Immature natural killer cell (primary cell): ENCODE measurements around the gene DNAH14. TPM values are rescaled to one million over a fixed set of nuclear protein-coding genes. Genes with fewer than 3 reads are reported as not detected.
"Not testable (repeated sequence)": the region's sequence is repeated elsewhere in the genome, so short reads cannot be mapped to it uniquely, and the experiment has no call there.

Experiments
- DNase-seq, 3 donors: peaks; one replicate each; pipeline ENCODE4 v3.0.0; 2022; ENCODE audit warnings: mixed read lengths in 1 of 3
- H3K27ac Mint-ChIP-seq, 6 donors: one replicate each; pipeline ENCODE4 v1.8.0; 2020; ENCODE audit warnings: mixed read lengths in 6 of 6, mild to moderate bottlenecking in 5 of 6, inconsistent platforms in 4 of 6, moderate library complexity in 3 of 6
- H3K27me3 Mint-ChIP-seq, 3 donors: one replicate each; pipeline ENCODE4 v1.8.0; 2020 to 2021; ENCODE audit warnings: low read depth in 3 of 3, mild to moderate bottlenecking in 3 of 3, mixed read lengths in 3 of 3, moderate library complexity in 3 of 3, inconsistent platforms in 1 of 3
- H3K36me3 Mint-ChIP-seq, 3 donors: one replicate each; pipeline ENCODE4 v1.8.0; 2020; ENCODE audit warnings: mixed read lengths in 3 of 3, inconsistent platforms in 2 of 3, mild to moderate bottlenecking in 2 of 3
- H3K4me1 Mint-ChIP-seq, 2 donors: one replicate each; pipeline ENCODE4 v1.8.0; 2020; ENCODE audit warnings: inconsistent platforms in 2 of 2, mild to moderate bottlenecking in 2 of 2, mixed read lengths in 2 of 2, moderate library complexity in 1 of 2
- H3K4me3 Mint-ChIP-seq, 5 donors: one replicate each; pipeline ENCODE4 v1.8.0; 2020; ENCODE audit warnings: mild to moderate bottlenecking in 5 of 5, mixed read lengths in 5 of 5, inconsistent platforms in 3 of 5, moderate library complexity in 3 of 5
- H3K9me3 Mint-ChIP-seq, 6 donors: one replicate each; pipeline ENCODE4 v1.8.0; 2020; ENCODE audit warnings: mild to moderate bottlenecking in 6 of 6, mixed read lengths in 6 of 6, inconsistent platforms in 4 of 6, moderate library complexity in 3 of 6
- polyA plus RNA-seq, 3 donors: library from polyadenylated mRNA; unstranded; fragments of 300-500 nt; fragmentation: Illumina TruSeq; gene quantifications; one replicate each; pipeline ENCODE4 v1.2.3, GENCODE V29; 2021

DNAH14 gene
- polyA plus RNA-seq, 3 donors from 2014 or later: 0.14 to 2.3 (median 1.4) TPM

DNA sequence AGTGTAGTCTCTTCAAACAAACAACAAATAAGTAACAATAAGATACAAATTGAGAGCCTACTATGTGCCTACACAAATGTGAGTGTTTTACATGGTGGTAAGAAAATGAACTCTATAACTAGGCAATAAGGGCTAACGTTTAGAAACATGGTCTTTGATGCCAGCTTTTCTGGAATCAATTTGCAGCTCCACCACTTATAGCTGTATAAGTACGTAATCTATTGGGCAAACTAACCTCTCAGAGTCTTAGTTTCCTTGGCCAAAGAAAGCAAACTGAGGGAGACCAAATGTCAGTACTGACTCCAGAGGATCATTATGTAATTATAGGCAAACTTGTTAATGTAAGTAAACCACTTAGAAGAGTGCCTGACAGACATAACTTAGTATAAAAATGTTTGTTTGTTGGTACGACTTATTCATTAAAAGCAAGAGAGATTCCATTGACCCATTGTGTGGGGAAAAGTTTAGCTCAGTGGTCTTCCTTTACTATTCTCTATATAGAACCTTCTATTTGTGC is 438.6 kb downstream of the DNAH14 start:
- H3K36me3 Mint-ChIP-seq: no peaks in the 10 kb centered on the region
- DNase-seq: no peak

DNA sequence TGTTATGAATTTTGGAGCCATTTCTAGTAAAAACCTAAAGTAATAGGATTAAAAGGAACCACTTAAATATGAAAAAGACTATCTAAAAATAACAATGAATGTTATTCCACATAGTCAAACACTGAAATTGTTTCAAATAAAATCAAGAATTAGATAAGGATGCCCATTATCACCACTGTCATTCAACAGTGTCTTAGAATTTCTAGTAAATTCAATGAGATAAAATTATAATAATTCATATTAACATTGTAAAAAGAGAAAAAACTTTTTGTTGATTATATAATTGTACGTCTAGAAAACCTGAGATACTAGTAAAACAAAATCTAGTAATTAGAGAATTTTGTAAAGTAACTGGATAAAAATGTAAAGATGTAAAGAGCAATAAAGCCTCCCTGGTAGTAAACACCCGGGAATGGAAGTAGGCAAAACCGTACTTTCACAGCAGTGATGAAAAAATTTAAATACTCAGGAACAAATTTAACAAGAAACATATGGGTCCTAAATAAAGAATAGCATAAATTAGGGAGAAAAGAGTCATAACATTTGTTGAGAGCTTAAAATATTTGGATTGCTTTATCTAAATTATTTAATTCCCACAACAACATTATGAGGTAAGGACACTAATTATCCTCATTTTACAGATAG is 442.0 kb downstream of the DNAH14 start:
- Mint-ChIP-seq H3K36me3 (no peaks in the 10 kb centered on the region), H3K4me3 (no peak overlapping the region), H3K27me3 (peaks cover 0 to 6% (median 1%) of the 10 kb centered on the region in 3 donors), H3K4me1 (no peaks in the 10 kb centered on the region), H3K27ac (no peak overlapping the region), H3K9me3 (no peaks in the 10 kb centered on the region)
- no peak for DNase-seq

More for the DNA sequence above, 438.6 kb downstream of the DNAH14 start:
- no peaks in the 10 kb centered on the region for H3K9me3 Mint-ChIP-seq
- H3K4me3 Mint-ChIP-seq: no peak overlapping the region
- H3K27me3 Mint-ChIP-seq: peaks cover 0 to 6% (median 1%) of the 10 kb centered on the region in 3 donors
- no peak overlapping the region for H3K27ac Mint-ChIP-seq
- no peaks in the 10 kb centered on the region for H3K4me1 Mint-ChIP-seq

- no peak for DNase-seq
- Mint-ChIP-seq H3K27me3 (peaks cover 0 to 5% (median 1%) of the 10 kb centered on the region in 3 donors), H3K9me3 (no peaks in the 10 kb centered on the region), H3K4me3 (no peak overlapping the region), H3K27ac (peak overlapping the region in 1 of 6 donors; percentile 49), H3K4me1 (no peaks in the 10 kb centered on the region), H3K36me3 (no peaks in the 10 kb centered on the region)
Measured at GRCh38 chr1:225373155-225373554, 443.7 kb downstream of the DNAH14 start.

- H3K9me3 Mint-ChIP-seq: no peaks in the 10 kb centered on the region
- no peak overlapping the region for H3K4me3 Mint-ChIP-seq
- H3K27me3 Mint-ChIP-seq: peaks cover 0 to 5% (median 1%) of the 10 kb centered on the region in 3 donors
- H3K36me3 Mint-ChIP-seq: peaks cover 0 to 3% (median 0%) of the 10 kb centered on the region in 3 donors
- H3K4me1 Mint-ChIP-seq: peaks cover 1% of the 10 kb centered on the region in 2 donors
- DNase-seq: no peak
- H3K27ac Mint-ChIP-seq: no peak overlapping the region
Measured at GRCh38 chr1:225374996-225375395, 445.5 kb downstream of the DNAH14 start.

DNA sequence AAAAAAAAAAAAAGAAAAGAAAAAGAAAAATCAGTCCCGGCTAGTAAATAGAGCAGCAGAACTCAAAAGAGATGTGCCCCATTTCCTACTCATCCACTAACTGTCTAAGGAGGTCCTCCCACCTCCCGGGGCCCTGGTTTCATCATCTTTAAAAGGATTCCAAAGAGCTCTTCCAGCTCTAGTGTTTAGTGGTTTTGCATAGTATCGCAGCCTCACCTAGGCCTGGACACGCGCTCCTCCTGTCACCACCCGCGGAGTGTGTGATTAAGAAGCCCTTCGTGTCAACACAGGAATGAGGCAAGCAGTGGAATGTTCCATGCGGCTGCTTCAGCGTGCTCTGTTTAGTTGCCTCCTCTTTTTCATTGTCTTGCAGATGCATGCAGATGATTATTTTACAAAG is 449.4 kb downstream of the DNAH14 start:
- H3K27me3 Mint-ChIP-seq: no peaks in the 10 kb centered on the region
- H3K36me3 Mint-ChIP-seq: peaks cover 6 to 21% (median 7%) of the 10 kb centered on the region in 3 donors
- H3K27ac Mint-ChIP-seq: no peak overlapping the region
- H3K4me1 Mint-ChIP-seq: peaks cover 2 to 4% of the 10 kb centered on the region in 2 donors
- H3K4me3 Mint-ChIP-seq: no peak overlapping the region
- DNase-seq: no peak
- no peaks in the 10 kb centered on the region for H3K9me3 Mint-ChIP-seq

GRCh38 chr1:225380691-225381090 is 451.2 kb downstream of the DNAH14 start:
- DNase-seq: no peak
- Mint-ChIP-seq H3K9me3 (no peaks in the 10 kb centered on the region), H3K27me3 (no peaks in the 10 kb centered on the region), H3K36me3 (peaks cover 11 to 27% (median 14%) of the 10 kb centered on the region in 3 donors), H3K27ac (no peak overlapping the region), H3K4me3 (no peak overlapping the region), H3K4me1 (peaks cover 2 to 4% of the 10 kb centered on the region in 2 donors)

DNA sequence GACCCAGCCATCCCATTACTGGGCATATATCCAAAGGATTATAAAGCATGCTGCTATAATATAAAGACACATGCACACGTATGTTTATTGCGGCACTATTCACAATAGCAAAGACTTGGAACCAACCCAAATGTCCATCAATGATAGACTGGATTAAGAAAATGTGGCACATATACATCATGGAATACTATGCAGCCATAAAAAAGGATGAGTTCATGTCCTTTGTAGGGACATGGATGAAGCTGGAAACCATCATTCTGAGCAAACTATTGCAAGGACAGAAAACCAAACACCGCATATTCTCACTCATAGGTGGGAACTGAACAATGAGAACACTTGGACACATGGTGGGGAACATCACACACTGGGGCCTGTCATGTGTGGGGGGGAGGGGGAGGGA is 457.4 kb downstream of the DNAH14 start:
- not testable (repeated sequence) for H3K4me3 Mint-ChIP-seq, H3K27ac Mint-ChIP-seq, H3K9me3 Mint-ChIP-seq, DNase-seq, H3K4me1 Mint-ChIP-seq, H3K27me3 Mint-ChIP-seq
- H3K36me3 Mint-ChIP-seq: peaks cover 11 to 37% (median 23%) of the 10 kb centered on the region in 3 donors

GRCh38 chr1:225388372-225388771 is 458.9 kb downstream of the DNAH14 start:
- no peaks in the 10 kb centered on the region for H3K9me3 Mint-ChIP-seq
- DNase-seq: no peak
- peaks cover 0 to 2% (median 1%) of the 10 kb centered on the region in 3 donors for H3K27me3 Mint-ChIP-seq
- H3K4me3 Mint-ChIP-seq: no peak overlapping the region
- no peaks in the 10 kb centered on the region for H3K4me1 Mint-ChIP-seq
- H3K27ac Mint-ChIP-seq: no peak overlapping the region
- H3K36me3 Mint-ChIP-seq: peaks cover 12 to 31% (median 24%) of the 10 kb centered on the region in 3 donors

GRCh38 chr1:225389843-225390242 is 460.4 kb downstream of the DNAH14 start:
- Mint-ChIP-seq H3K27ac (no peak overlapping the region), H3K9me3 (no peaks in the 10 kb centered on the region), H3K4me1 (no peaks in the 10 kb centered on the region), H3K4me3 (no peak overlapping the region), H3K36me3 (peaks cover 4 to 21% (median 16%) of the 10 kb centered on the region in 3 donors), H3K27me3 (peaks cover 0 to 3% (median 2%) of the 10 kb centered on the region in 3 donors)
- DNase-seq: no peak

DNA sequence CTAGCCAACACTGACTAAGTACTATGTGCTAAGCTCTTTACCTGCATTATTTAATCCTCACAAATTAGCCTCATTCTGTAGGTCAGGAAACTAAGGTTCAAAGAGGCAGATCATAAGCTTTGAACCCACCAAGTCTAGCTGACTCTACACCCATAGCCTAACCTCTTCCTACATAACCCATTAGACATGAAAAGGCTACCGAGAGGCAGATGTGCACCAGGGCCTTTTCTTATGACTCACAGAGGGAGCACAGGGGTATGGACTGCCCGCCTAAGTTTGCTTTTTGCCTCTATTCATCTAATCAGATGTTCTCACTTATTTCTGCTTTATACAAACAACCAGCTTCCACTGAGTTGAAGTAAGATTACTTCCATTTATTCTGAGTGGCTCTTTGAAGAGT is 466.9 kb downstream of the DNAH14 start:
- peaks cover 9 to 25% of the 10 kb centered on the region in 2 donors for H3K4me1 Mint-ChIP-seq
- peak overlapping the region in 3 of 6 donors; percentile 4 to 49 (median 25) for H3K27ac Mint-ChIP-seq
- H3K36me3 Mint-ChIP-seq: peaks cover 9 to 27% (median 22%) of the 10 kb centered on the region in 3 donors
- H3K27me3 Mint-ChIP-seq: peaks cover 0 to 2% (median 1%) of the 10 kb centered on the region in 3 donors
- DNase-seq: no peak
- H3K4me3 Mint-ChIP-seq: no peak overlapping the region
- no peaks in the 10 kb centered on the region for H3K9me3 Mint-ChIP-seq

GRCh38 chr1:225400968-225401367 is 471.5 kb downstream of the DNAH14 start:
- DNase-seq: no peak
- no peak overlapping the region for H3K4me3 Mint-ChIP-seq
- no peak overlapping the region for H3K27ac Mint-ChIP-seq
- no peaks in the 10 kb centered on the region for H3K9me3 Mint-ChIP-seq
- H3K4me1 Mint-ChIP-seq: peaks cover 9 to 35% of the 10 kb centered on the region in 2 donors
- H3K36me3 Mint-ChIP-seq: peaks cover 9 to 45% (median 24%) of the 10 kb centered on the region in 3 donors
- peaks cover 0 to 2% (median 1%) of the 10 kb centered on the region in 3 donors for H3K27me3 Mint-ChIP-seq

GRCh38 chr1:225406976-225407725 is 477.7 kb downstream of the DNAH14 start:
- Mint-ChIP-seq H3K27ac (peak overlapping the region in 4 of 6 donors; percentile 21 to 59 (median 38)), H3K27me3 (peaks cover 0 to 4% (median 0%) of the 10 kb centered on the region in 3 donors), H3K4me1 (peaks cover 7 to 39% of the 10 kb centered on the region in 2 donors), H3K4me3 (no peak overlapping the region), H3K9me3 (no peaks in the 10 kb centered on the region), H3K36me3 (peaks cover 14 to 54% (median 33%) of the 10 kb centered on the region in 3 donors)
- DNase-seq: no peak

DNA sequence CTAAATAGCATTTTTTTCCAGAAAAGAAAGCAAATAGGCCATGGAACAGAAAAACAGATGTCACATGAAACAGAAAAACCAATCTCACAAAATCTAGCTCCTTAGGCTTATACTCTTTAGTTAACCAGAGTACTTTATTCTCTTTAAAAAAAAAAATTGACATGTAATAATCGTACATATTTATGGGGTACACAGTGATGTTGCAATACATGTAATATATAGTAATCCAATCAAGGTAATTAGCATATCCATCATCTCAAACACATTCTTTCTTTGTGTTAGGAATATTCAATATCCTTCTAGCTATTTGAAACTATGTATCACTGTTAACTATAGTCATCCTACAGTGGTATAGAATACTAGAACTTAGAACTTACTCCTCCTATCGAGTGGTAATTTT is 478.3 kb downstream of the DNAH14 start:
- H3K9me3 Mint-ChIP-seq: no peaks in the 10 kb centered on the region
- peaks cover 0 to 4% (median 0%) of the 10 kb centered on the region in 3 donors for H3K27me3 Mint-ChIP-seq
- no peak for DNase-seq
- peak overlapping the region in 4 of 6 donors; percentile 1 to 73 (median 16) for H3K27ac Mint-ChIP-seq
- H3K4me1 Mint-ChIP-seq: peaks cover 7 to 39% of the 10 kb centered on the region in 2 donors
- H3K36me3 Mint-ChIP-seq: peaks cover 14 to 60% (median 33%) of the 10 kb centered on the region in 3 donors
- no peak overlapping the region for H3K4me3 Mint-ChIP-seq

GRCh38 chr1:225408249-225408648 is 478.8 kb downstream of the DNAH14 start:
- peaks cover 7 to 39% of the 10 kb centered on the region in 2 donors for H3K4me1 Mint-ChIP-seq
- peaks cover 14 to 61% (median 33%) of the 10 kb centered on the region in 3 donors for H3K36me3 Mint-ChIP-seq
- no peaks in the 10 kb centered on the region for H3K9me3 Mint-ChIP-seq
- H3K27me3 Mint-ChIP-seq: peaks cover 0 to 4% (median 0%) of the 10 kb centered on the region in 3 donors
- H3K4me3 Mint-ChIP-seq: no peak overlapping the region
- H3K27ac Mint-ChIP-seq: peak overlapping the region in 5 of 6 donors; percentile 1 to 73 (median 20)
- DNase-seq: no peak
